Lower lobe of right lung (tissue), 2 donors: ENCODE results near the gene DLG3. TPM values are rescaled to one million over a fixed set of nuclear protein-coding genes. Genes with fewer than 3 reads are reported as not detected.

Experiments
- ATAC-seq, 2 donors: fragments of 200-7000 bp; cut with Tn5 transposase; one replicate each; pipeline ENCODE4 v1.9.1; 2020 to 2022; ENCODE audit warnings: mild to moderate bottlenecking in 2 of 2, moderate library complexity in 2 of 2
- DNase-seq: peaks from one replicate; pipeline ENCODE4 v3.0.0-alpha.2; 2020
- H3K27ac ChIP-seq: fragments of 200-600 bp; one replicate; pipeline ENCODE4 v1.8.0; 2022
- H3K27me3 ChIP-seq: fragments of 200-600 bp; one replicate; pipeline ENCODE4 v1.8.0; 2022; ENCODE audit warnings: low read depth
- H3K36me3 ChIP-seq: fragments of 200-600 bp; one replicate; pipeline ENCODE4 v1.8.0; 2022; ENCODE audit warnings: mild to moderate bottlenecking
- H3K4me1 ChIP-seq: fragments of 200-600 bp; one replicate; pipeline ENCODE4 v1.8.0; 2022
- H3K4me3 ChIP-seq: fragments of 200-600 bp; one replicate; pipeline ENCODE4 v1.8.0; 2022; ENCODE audit warnings: mild to moderate bottlenecking
- H3K9me3 ChIP-seq: fragments of 200-600 bp; one replicate; pipeline ENCODE4 v1.8.0; 2022
- CTCF ChIP-seq: fragments of 200-600 bp; IDR thresholded peaks from one replicate; pipeline ENCODE4 v1.8.0; 2022; ENCODE audit warnings: antibody characterized with exemption, mild to moderate bottlenecking
- intact Hi-C: fragments of 100-400 bp; cut with DNase I; formaldehyde crosslinking; loops from one replicate; pipeline ENCODE4 v1.11.0; 2022
- total RNA-seq: library from RNA; stranded (reverse); fragmentation: NEBNext Ultra II Directional; extraction: Animal tissue kit (Norgen Biotek cat#: 25700); gene quantifications from one replicate; pipeline ENCODE4 v1.2.1, GENCODE V29; 2021
- donor health status: DM: no; HTN: yes; CAD: no; lungs with severe emphysema.

Gene DLG3
- total RNA-seq, 1 donor from 2014 or later: 24.1 TPM

- no peaks in the 10 kb centered on the region for H3K9me3 ChIP-seq
- intact Hi-C loops: no loop called here
- ATAC-seq (no peak), DNase-seq (no peak)
- H3K36me3 ChIP-seq: no peaks in the 10 kb centered on the region
- H3K27ac ChIP-seq: no peak overlapping the region
- no peaks in the 10 kb centered on the region for H3K27me3 ChIP-seq
- H3K4me3 ChIP-seq: no peak overlapping the region
- TF ChIP-seq CTCF: no peak
- no peaks in the 10 kb centered on the region for H3K4me1 ChIP-seq
Measured at GRCh38 chrX:70552130-70552704, 107.6 kb downstream of the DLG3 start.

DNA sequence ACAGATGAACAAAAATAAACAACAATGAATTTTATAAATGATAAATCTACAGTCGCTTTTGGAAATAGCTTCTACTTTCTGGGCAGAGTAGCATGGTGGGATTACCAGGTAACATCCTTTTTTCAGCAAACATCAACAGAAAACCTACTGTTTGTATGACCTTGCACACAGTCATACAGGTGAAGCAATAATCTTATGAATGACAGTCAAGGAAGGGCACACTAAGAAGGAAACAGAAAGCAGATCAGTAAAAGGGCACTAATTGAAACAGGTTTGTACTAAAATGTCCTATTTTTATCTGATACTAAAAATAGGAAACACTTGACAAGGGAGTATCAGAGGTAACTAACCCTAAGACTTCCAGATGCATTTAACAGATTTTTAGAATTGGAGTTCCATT is 108.9 kb downstream of the DLG3 start:
- intact Hi-C loops: no loop called here
- no peak for DNase-seq

GRCh38 chrX:70554081-70554480 is 109.4 kb downstream of the DLG3 start:
- no peaks in the 10 kb centered on the region for H3K27me3 ChIP-seq
- H3K9me3 ChIP-seq: no peaks in the 10 kb centered on the region
- intact Hi-C loops: no loop called here
- no peaks in the 10 kb centered on the region for H3K4me1 ChIP-seq
- DNase-seq: no peak
- peak in 1 of 2 donors; percentile 71 for ATAC-seq
- H3K4me3 ChIP-seq: no peak overlapping the region
- H3K27ac ChIP-seq: no peak overlapping the region
- no peak for TF ChIP-seq CTCF
- no peaks in the 10 kb centered on the region for H3K36me3 ChIP-seq

More for the DNA sequence above, 108.9 kb downstream of the DLG3 start:
- Histone ChIP-seq H3K4me1 (no peaks in the 10 kb centered on the region), H3K36me3 (no peaks in the 10 kb centered on the region), H3K27me3 (no peaks in the 10 kb centered on the region), H3K4me3 (no peak overlapping the region), H3K9me3 (no peaks in the 10 kb centered on the region), H3K27ac (no peak overlapping the region)
- ATAC-seq: peak in 1 of 2 donors; percentile 29
- no peak for TF ChIP-seq CTCF

DNA sequence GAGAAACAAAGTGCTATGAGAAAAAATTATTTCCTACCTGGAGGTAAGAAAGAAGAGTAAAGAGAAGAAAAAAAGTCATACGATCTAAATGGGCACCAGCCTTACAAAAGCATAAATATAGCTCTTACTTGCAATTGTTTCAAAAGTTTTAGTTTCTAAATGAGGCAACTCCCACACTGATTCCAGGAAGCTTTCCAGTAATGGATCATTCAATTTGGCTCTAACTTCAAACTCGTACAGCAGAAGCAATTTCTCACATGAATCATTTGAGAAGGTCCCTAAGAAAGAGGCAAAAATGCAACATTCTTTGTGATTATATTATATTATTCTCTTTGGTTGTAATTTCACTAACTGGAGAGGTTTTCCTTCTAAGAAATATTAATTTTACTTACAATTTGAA is 109.9 kb downstream of the DLG3 start:
- Histone ChIP-seq H3K4me1 (no peaks in the 10 kb centered on the region), H3K27ac (no peak overlapping the region), H3K27me3 (no peaks in the 10 kb centered on the region), H3K4me3 (no peak overlapping the region), H3K9me3 (no peaks in the 10 kb centered on the region), H3K36me3 (no peaks in the 10 kb centered on the region)
- intact Hi-C loops: no loop called here
- no peak for DNase-seq
- TF ChIP-seq CTCF: no peak
- no peak for ATAC-seq

GRCh38 chrX:70554948-70555347 is 110.3 kb downstream of the DLG3 start:
- no peak for TF ChIP-seq CTCF
- no peak for DNase-seq
- intact Hi-C loops: no loop called here
- no peaks in the 10 kb centered on the region for H3K4me1 ChIP-seq
- H3K9me3 ChIP-seq: no peaks in the 10 kb centered on the region
- no peak overlapping the region for H3K4me3 ChIP-seq
- ATAC-seq: no peak
- no peak overlapping the region for H3K27ac ChIP-seq
- H3K36me3 ChIP-seq: no peaks in the 10 kb centered on the region
- H3K27me3 ChIP-seq: no peaks in the 10 kb centered on the region

Other genes starting within 250 kb of the DLG3 start
- gene AWAT1, start 210.2 kb upstream of the DLG3 start, total RNA-seq: not detected
- 0.38 TPM for gene P2RY4, start 184.6 kb upstream of the DLG3 start, total RNA-seq
- not detected for gene ARR3, start 176.5 kb upstream of the DLG3 start, total RNA-seq
- not detected for gene RAB41, start 162.7 kb upstream of the DLG3 start, total RNA-seq
- 23.0 TPM for gene PDZD11, start 154.9 kb upstream of the DLG3 start, total RNA-seq
- 0.86 TPM for gene KIF4A, start 154.7 kb upstream of the DLG3 start, total RNA-seq
- gene GDPD2, start 21.5 kb upstream of the DLG3 start, total RNA-seq: not detected